GM18511 (cell line): ENCODE results near the gene EHBP1.

ENCODE experiments used
- ATAC-seq: cut with Tn5 transposase; IDR thresholded peaks from one replicate; pipeline ENCODE4 v1.9.1; 2021; ENCODE audit warnings: mild to moderate bottlenecking, moderate library complexity; ENCODE audit not compliant: unreplicated experiment

Gene EHBP1

GRCh38 chr2:63047321-63048279, 342.1 kb downstream of the EHBP1 start:
- ATAC-seq = no peak

DNA sequence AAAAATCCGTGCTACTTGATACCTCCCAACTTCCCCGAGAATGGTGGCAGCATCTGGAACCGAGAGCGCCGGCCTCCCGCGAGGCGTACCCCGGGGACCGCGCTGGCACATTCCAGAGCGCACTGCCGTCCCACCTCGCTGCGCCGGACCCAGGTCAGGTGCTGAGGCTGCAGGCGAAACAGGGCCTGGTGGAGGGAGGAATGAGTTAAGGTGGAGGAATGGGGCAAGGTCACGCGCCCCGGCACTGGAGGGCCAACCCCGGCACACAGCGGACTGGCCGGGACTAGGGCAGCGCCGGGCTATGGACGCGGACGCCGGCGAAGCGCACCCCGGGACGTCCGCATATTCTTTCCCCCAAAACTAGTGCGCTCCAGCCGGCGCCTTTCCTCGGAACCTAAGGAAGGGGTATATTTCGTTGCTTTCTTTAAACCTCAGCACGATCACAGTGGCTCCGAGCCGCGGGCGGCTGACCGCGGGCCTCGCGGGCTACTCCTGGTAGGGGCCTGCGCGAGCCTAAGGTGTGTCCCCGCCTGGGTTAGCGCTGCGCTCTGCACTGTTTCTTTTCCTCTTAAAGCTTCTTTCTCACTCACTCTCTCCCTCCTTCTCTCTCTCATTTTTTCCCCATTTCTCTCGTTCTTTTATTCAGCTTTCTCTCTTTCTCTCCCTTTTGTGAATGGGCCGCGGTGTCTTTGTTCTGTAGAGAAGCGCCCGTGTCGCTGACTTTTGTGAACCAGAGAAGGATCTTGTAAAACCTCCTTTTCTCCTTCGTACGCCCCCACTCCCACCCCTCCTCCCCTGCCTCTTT, 343.1 kb downstream of the EHBP1 start:
- no peak for ATAC-seq

DNA sequence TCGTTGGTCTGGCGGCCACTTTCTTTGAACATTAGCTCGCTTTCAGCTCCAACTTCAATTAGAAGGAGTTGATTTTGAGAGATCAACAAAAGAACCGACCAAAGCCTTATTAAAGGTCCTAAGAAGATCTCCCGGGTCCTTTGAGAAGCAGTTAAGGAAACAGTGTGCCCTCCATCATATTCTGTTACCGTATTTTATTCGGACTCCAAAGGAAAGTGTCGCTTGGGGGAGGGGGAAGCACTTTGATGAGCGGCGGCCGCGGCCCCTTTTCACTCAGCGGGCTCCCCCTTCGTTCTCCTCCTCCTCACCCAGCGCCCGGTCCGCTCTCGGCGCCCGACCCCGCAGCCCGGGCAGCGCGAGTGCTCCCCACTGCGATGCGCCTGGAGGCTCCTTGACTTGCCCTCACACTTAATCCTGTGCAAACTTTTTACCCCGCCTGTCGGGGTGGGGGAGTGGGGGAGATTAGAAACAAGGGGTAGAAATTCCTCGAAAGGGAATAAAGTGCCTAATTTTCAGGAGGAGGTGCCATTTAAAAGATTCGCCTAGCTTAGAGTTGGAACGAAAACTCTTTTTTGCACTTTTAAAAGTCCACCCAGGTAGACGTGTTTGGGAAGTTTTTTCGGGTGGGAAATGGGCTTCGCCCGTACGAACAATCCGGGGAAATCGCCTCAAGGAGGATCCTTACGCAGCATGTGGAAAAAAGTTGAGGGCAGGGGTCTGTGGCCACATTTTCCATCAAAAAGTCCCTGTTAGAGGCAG, 343.9 kb downstream of the EHBP1 start:
- ATAC-seq = no peak

DNA sequence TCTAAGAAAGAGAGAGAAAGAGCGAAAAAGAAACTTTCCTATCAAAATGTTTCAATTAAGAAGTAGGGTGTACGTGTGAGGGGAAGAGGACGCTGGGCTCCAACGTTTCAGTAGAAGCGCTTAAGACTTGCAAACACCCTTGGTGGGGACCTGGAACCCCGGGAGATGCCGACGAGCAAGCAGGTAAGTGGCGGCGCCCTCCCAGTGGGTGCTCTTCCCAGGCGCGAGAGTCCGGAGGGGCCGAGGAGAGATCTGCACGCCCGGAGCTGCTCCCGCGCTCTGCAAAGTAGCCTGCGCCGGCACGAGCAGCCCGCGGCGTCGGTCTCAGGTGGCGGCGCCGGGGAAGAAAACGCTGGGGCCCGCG, 344.4 kb downstream of the EHBP1 start:
- no peak for ATAC-seq

DNA sequence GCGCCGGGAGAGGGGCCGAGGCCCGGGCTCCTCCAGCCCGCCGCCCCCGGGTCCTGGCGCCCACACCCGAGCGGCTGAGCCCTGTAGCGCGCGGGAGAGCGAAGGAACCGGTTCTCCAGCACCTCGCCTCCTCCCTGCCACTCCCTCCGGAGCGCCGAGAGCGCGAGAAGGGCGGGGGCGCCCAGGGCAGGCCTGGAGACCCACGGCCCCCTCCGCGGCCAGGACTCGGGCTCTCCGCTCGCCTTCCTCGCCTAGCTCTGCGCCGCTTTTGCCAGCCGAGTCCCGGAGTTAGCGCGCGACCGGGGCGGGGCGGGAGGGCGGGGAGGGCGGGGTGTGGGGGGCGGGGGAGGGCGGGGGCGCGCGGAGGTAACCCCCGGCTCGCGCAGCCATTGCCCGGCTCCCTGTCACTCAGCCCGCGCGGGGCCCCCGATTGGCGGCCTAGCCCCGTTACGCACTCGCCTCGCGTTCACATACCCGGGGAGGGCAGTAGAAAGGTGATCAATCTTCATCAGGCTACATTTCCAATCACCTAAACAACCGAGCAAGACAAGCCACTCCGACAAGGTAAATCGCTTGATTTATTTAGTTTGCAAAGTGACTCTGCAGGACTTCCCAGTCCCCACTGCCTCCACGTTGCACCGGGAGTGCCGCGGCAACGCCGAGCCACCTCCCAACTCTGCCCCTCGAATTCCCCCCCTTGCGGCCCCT, 345.0 kb downstream of the EHBP1 start, which contains the start of gene OTX1:
OTX1 (plus strand) TSS at position 497 of the 708 bp plus-strand sequence. CDS start 2,161 bp downstream, outside the sequence.
- peak; percentile 81 for ATAC-seq

GRCh38 chr2:63051042-63051794, 345.7 kb downstream of the EHBP1 start:
- no peak for ATAC-seq

GRCh38 chr2:63051795-63052333, 346.4 kb downstream of the EHBP1 start:
- no peak for ATAC-seq

- no peak for ATAC-seq
Measured at GRCh38 chr2:63052411-63053080, 347.0 kb downstream of the EHBP1 start.

GRCh38 chr2:63053081-63053888, 347.8 kb downstream of the EHBP1 start:
- ATAC-seq = no peak

- ATAC-seq = no peak
Measured at GRCh38 chr2:63053889-63054602, 348.5 kb downstream of the EHBP1 start.

DNA sequence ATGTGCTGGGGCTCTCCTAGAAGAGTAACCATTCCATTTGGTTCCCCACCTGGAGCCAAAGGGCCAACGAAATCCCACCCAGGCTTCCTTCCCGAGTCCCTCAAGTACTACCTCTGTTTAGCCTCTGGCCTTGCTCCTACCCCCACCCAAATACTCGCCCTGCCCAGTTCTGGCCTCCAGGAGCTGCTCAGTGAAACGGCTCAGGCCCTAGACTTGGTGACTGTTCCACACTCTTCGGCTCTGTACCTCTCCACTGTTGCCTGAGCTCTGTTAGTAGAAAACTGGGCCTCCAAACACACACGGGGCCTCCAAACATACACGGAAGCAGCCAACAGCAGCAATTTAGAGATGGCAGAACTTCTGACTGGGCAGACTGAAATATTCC, 349.3 kb downstream of the EHBP1 start:
- ATAC-seq = no peak

- no peak for ATAC-seq
Measured at GRCh38 chr2:63055226-63056106, 350.0 kb downstream of the EHBP1 start.

DNA sequence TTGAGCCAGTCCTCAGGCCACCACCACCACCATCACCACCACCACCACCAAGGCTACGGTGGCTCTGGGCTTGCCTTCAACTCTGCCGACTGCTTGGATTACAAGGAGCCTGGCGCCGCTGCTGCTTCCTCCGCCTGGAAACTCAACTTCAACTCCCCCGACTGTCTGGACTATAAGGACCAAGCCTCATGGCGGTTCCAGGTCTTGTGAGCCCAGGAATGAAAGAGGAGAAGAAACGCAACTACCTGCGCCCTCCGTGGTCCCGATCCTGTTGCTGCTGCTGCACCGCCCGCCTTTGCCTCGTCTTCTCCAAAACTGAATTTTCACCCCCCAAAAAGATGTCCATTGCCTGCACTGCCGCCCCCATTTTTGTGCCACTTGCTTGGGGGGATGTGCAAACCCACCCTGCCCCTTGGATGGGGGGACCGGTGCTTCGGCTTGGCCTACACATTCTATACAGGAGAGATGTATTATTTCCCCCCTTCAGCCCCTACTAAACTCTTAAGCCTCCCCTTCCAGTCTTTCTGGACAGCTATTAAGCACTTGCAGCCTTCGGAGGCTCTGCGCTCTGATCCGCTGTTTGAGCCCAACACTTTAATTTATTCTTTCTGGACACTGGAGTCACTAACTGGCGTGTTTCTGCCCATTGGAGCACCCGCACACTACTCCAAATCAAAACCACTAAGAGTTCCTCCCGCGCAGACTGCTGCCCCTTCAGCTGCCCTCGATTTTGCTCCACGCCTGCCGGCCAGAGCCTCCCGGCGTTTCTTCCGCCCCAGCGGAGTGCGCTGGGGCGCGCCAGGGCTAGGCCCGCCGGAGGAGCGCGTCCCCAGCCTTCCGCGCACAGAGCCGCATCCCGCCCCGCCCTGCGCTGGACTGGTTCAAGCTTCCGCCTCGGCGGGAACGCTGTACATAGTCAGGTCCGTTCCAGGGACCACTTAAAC, 350.9 kb downstream of the EHBP1 start:
- ATAC-seq = no peak

GRCh38 chr2:63057249-63058143, 352.0 kb downstream of the EHBP1 start:
- no peak for ATAC-seq
